Esophagus squamous epithelium (tissue), 5 donors: ENCODE measurements around the gene CYS1. TPM values are rescaled to one million over a fixed set of nuclear protein-coding genes. Genes with fewer than 3 reads are reported as not detected.

Experiments
- DNase-seq: peaks from one replicate; lab custom pipeline; 2025; lab: John Stamatoyannopoulos, UW
- H3K27ac ChIP-seq, 4 donors: fragments of 200-600 bp; sonication (generic); one replicate each; pipeline ENCODE4 v1.5.1; 2016 to 2019; ENCODE audit warnings: mild to moderate bottlenecking in 1 of 4
- H3K27me3 ChIP-seq, 4 donors: fragments of 200-600 bp; sonication (generic); 1 replicate in 3 of 4; 2 replicates in 1 of 4; pipeline versions ENCODE4 v1.5.1 to v1.6.0; 2017 to 2021; ENCODE audit warnings: antibody characterized with exemption in 1 of 4
- H3K36me3 ChIP-seq, 3 donors: fragments of 200-600 bp; sonication (generic); one replicate each; pipeline ENCODE4 v1.5.1; 2016 to 2019
- H3K4me1 ChIP-seq, 3 donors: fragments of 200-600 bp; sonication (generic); one replicate each; pipeline ENCODE4 v1.5.1; 2017 to 2019
- H3K4me3 ChIP-seq, 4 donors: fragments of 200-600 bp; sonication (generic); 1 replicate in 3 of 4; 2 replicates in 1 of 4; pipeline ENCODE4 v1.5.1; 2016 to 2019; ENCODE audit warnings: mild to moderate bottlenecking in 2 of 4, moderate library complexity in 1 of 4
- H3K9me3 ChIP-seq, 3 donors: fragments of 200-600 bp; sonication (generic); one replicate each; pipeline ENCODE4 v1.5.1; 2016 to 2019
- POLR2A ChIP-seq, 4 donors: fragments of 450-650 bp; IDR thresholded peaks; one replicate each; pipeline ENCODE4 v1.6.1; 2017; ENCODE audit warnings: antibody characterized with exemption in 4 of 4, mild to moderate bottlenecking in 4 of 4, moderate library complexity in 3 of 4
- WGBS, 2 donors: methylation state at CpG; one replicate each; pipeline ENCODE4 v1.1.5; 2018; 5-methylcytosine and 5-hydroxymethylcytosine counted together
- intact Hi-C: fragments of 100-400 bp; cut with DNase I; formaldehyde crosslinking; loops from one replicate; pipeline ENCODE4 v1.15.0; 2022
- total RNA-seq, 4 donors: library from RNA; depleted of rRNA; stranded (reverse); fragments of >200 nt; gene quantifications; one replicate each; pipeline ENCODE4 v1.1.0, GENCODE V29; 2016
- TF ChIP-seq, protein P1 (sequence below), 6 experiments: fragments of 450-650 bp in 4 of 6; fragments of 200-600 bp in 2 of 6; sonication (generic) in 2 of 6; IDR thresholded peaks; one replicate each; pipeline ENCODE4 v1.5.1; 2016 to 2019; ENCODE audit warnings: antibody characterized with exemption in 6 of 6, mild to moderate bottlenecking in 4 of 6, moderate library complexity in 4 of 6
- donor health status: DM: yes; HTN: yes; CAD: no.

CYS1 gene
- total RNA-seq, 4 donors from 2014 or later, result 0.09 to 2.5 (median 0.80) TPM

DNA sequence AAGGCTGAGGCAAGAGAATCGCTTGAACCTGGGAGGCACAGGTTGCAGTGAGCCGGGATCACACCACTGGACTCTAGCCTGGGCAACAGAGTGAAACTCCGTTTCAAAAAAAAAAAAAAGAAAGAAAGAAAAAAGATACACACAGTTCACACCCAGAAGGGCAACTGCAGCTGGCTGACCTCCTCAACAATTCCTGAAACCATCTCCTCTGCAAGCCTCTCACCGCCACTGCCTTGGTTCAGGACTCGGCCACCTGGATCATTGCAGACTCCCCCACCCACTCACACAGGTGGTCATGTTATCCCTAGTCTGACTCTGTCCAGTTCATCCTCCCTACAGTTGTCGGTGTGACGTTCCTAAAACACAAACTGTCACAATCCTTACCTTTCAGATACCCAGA lies 2.2 kb downstream of the CYS1 start:
- TF ChIP-seq, protein P1, sequence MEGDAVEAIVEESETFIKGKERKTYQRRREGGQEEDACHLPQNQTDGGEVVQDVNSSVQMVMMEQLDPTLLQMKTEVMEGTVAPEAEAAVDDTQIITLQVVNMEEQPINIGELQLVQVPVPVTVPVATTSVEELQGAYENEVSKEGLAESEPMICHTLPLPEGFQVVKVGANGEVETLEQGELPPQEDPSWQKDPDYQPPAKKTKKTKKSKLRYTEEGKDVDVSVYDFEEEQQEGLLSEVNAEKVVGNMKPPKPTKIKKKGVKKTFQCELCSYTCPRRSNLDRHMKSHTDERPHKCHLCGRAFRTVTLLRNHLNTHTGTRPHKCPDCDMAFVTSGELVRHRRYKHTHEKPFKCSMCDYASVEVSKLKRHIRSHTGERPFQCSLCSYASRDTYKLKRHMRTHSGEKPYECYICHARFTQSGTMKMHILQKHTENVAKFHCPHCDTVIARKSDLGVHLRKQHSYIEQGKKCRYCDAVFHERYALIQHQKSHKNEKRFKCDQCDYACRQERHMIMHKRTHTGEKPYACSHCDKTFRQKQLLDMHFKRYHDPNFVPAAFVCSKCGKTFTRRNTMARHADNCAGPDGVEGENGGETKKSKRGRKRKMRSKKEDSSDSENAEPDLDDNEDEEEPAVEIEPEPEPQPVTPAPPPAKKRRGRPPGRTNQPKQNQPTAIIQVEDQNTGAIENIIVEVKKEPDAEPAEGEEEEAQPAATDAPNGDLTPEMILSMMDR (IDR thresholded peaks at IDR 0.05), result no peak
- Histone ChIP-seq H3K27me3 (peaks cover 3 to 96% (median 7%) of the 10 kb centered on the region in 4 donors), H3K36me3 (no peaks in the 10 kb centered on the region), H3K9me3 (no peaks in the 10 kb centered on the region), H3K4me1 (peaks cover 8 to 33% (median 17%) of the 10 kb centered on the region in 3 donors), H3K4me3 (no peak overlapping the region), H3K27ac (no peak overlapping the region)
- intact Hi-C loops, result loop anchor here (10.0 kb wide), 1 partner anchor 357 kb away; no protein-coding TSS in a partner anchor
- 85% methylated on average over 7 of the region's 7 CpGs for WGBS, 2 donors
- no peak for DNase-seq

DNA sequence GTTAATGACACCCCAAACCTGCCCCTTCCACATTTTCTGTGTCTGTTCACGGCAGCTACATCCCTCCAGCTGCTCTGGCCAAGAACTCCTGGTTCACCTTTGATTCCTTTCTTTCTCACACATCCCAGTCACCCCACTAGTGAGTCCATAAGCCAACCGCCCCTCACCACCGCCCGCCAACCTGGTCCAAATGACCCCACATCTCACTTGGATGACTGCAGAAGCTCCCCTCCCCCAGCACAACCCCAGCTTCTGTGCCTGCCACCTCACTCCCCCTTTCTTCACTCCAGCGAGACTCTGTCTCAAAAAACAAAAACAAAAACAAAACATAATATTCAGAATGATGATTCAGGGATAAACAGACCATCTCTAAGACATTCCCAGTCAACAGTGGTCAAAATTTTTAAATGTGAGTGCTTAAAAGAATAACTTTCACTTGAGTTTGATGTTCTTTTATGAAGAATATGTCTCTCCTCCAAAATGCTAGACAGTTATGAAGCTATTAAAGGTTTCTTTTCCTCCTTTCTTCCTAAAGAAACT lies 3.2 kb downstream of the CYS1 start:
- no peak overlapping the region for H3K27ac ChIP-seq
- peaks cover 8 to 41% (median 17%) of the 10 kb centered on the region in 3 donors for H3K4me1 ChIP-seq
- H3K27me3 ChIP-seq, result peaks cover 0 to 91% (median 7%) of the 10 kb centered on the region in 4 donors
- H3K36me3 ChIP-seq, result no peaks in the 10 kb centered on the region
- 77 to 84% methylated on average over 5 of the region's 5 CpGs for WGBS, 2 donors
- intact Hi-C loops, result loop anchor here (10.0 kb wide), 1 partner anchor 358 kb away; no protein-coding TSS in a partner anchor
- no peak overlapping the region for H3K4me3 ChIP-seq
- TF ChIP-seq, protein P1 (IDR thresholded peaks at IDR 0.05), result no peak
- TF ChIP-seq POLR2A (IDR thresholded peaks at IDR 0.05), result no peak
- H3K9me3 ChIP-seq, result no peaks in the 10 kb centered on the region
- DNase-seq, result no peak

DNA sequence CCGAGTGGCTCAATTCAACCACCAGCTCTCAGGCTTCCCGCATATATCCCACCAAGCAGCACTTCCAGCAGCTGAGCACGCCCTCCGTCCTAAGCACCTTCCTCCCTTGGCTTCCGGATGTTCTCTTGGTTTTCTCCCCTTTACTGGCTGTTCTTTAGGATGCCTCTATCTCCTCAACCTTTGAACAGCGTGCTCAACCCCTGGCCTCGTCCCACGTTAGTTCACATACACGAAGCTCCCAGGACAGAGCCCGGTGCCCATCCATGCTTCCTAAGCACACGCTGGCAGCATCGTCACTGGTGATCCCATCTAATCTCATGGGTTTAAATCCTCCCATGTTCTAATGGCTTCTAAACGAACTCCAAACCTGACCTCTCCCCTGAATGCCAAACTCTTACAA lies 3.7 kb downstream of the CYS1 start:
- H3K4me3 ChIP-seq, result no peak overlapping the region
- WGBS, 2 donors, result 83 to 85% methylated on average over 13 of the region's 13 CpGs
- no peak for DNase-seq
- TF ChIP-seq POLR2A (IDR thresholded peaks at IDR 0.05), result no peak
- TF ChIP-seq, protein P1 (IDR thresholded peaks at IDR 0.05), result no peak
- no peaks in the 10 kb centered on the region for H3K9me3 ChIP-seq
- peaks cover 0 to 85% (median 7%) of the 10 kb centered on the region in 4 donors for H3K27me3 ChIP-seq
- H3K27ac ChIP-seq, result no peak overlapping the region
- H3K36me3 ChIP-seq, result no peaks in the 10 kb centered on the region
- H3K4me1 ChIP-seq, result peaks cover 8 to 41% (median 17%) of the 10 kb centered on the region in 3 donors
- intact Hi-C loops, result loop anchor here (10.0 kb wide), 1 partner anchor 358 kb away; no protein-coding TSS in a partner anchor

DNA sequence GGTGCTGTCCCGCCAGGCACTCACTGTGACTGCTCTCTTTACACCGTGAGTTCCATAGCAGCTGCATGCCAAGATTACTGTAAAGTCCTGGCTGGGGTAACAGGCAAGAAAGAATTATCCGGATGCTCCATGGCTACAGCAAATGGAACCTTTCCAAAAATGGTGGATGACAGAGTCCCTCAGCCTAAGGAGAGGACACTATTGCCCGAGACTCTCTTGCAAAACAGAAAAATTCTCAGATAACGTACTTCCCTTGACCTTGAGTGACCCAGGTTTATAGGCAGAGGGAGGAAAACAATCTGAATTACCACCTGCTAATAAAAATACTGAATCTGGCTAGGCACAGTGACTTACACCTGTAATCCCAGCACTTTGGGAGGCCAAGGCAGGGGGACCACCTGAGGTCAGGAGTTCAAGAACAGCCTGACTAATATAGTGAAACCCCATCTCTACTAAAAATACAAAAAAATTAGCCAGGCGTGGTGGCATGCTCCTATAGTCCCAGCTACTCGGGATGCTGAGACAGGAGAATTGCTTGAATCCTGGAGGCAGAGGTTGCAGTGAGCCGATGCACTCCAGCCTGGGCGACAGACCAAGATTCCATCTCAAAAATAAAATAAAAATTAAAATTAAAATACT lies 4.5 kb downstream of the CYS1 start:
- Histone ChIP-seq H3K4me1 (peaks cover 7 to 33% (median 16%) of the 10 kb centered on the region in 3 donors), H3K27ac (no peak overlapping the region), H3K27me3 (peaks cover 0 to 77% (median 4%) of the 10 kb centered on the region in 4 donors), H3K36me3 (no peaks in the 10 kb centered on the region), H3K4me3 (no peak overlapping the region), H3K9me3 (no peaks in the 10 kb centered on the region)
- 71 to 74% methylated on average over 9 of the region's 9 CpGs for WGBS, 2 donors
- DNase-seq, result no peak
- no peak for TF ChIP-seq POLR2A (IDR thresholded peaks at IDR 0.05)
- TF ChIP-seq, protein P1 (IDR thresholded peaks at IDR 0.05), result no peak
- intact Hi-C loops, result loop anchor here (10.0 kb wide), 1 partner anchor 359 kb away; no protein-coding TSS in a partner anchor

DNA sequence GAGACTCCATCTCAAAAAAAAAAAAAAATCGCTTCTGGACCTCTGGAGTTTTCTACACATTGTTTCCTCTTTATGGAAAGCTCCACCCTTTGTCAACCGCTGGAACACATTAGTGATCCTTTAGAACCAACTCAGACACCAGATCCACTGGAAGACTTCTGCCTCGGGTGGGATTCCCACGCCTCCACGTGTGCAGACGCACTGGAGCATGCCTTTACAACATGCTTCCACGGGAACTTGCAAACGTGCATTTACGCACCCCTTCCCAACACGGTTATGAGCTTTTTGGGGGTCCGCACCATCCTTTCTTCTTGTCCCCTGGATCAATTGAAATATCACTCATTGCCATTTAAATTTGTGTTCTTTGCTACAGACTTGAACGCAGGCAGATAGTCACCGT lies 5.1 kb downstream of the CYS1 start:
- intact Hi-C loops, result loop anchor here (10.0 kb wide), 1 partner anchor 360 kb away; no protein-coding TSS in a partner anchor
- H3K27me3 ChIP-seq, result peaks cover 0 to 71% (median 0%) of the 10 kb centered on the region in 4 donors
- WGBS, 2 donors, result 70 to 73% methylated on average over 8 to 13 of the region's 13 CpGs
- DNase-seq, result no peak
- no peaks in the 10 kb centered on the region for H3K36me3 ChIP-seq
- H3K27ac ChIP-seq, result no peak overlapping the region
- no peak overlapping the region for H3K4me3 ChIP-seq
- no peak for TF ChIP-seq POLR2A (IDR thresholded peaks at IDR 0.05)
- TF ChIP-seq, protein P1 (IDR thresholded peaks at IDR 0.05), result no peak
- peaks cover 3 to 28% (median 10%) of the 10 kb centered on the region in 3 donors for H3K4me1 ChIP-seq
- no peaks in the 10 kb centered on the region for H3K9me3 ChIP-seq
